Stomach (tissue), 9 donors: ENCODE measurements around the gene PLEKHD1. TPM values are rescaled to one million over a fixed set of nuclear protein-coding genes. Genes with fewer than 3 reads are reported as not detected.

Experiments
- DNase-seq, 2 donors: peaks; one replicate each; pipeline versions ENCODE4 v3.0.0 to v3.0.0-alpha.2; 2013 to 2019
- H3K27ac ChIP-seq, 5 donors: fragments of 200-600 bp in 4 of 5; sonication (generic) in 4 of 5; one replicate each; pipeline ENCODE4 v1.5.1; 2013 to 2019; ENCODE audit warnings: mild to moderate bottlenecking in 1 of 5, moderate library complexity in 1 of 5
- H3K27me3 ChIP-seq, 3 donors: fragments of 200-600 bp; sonication (generic); one replicate each; pipeline ENCODE4 v1.5.1; 2017 to 2019; ENCODE audit warnings: mixed run types in 1 of 3
- H3K36me3 ChIP-seq, 4 donors: fragments of 200-600 bp; sonication (generic); 1 replicate in 3 of 4; 2 replicates in 1 of 4; pipeline ENCODE4 v1.5.1; 2016 to 2019
- H3K4me1 ChIP-seq, 4 donors: fragments of 200-600 bp; sonication (generic); one replicate each; pipeline ENCODE4 v1.5.1; 2016 to 2019
- H3K4me3 ChIP-seq, 4 donors: fragments of 200-600 bp; sonication (generic) in 3 of 4; one replicate each; pipeline ENCODE4 v1.5.1; 2016 to 2019; ENCODE audit warnings: mild to moderate bottlenecking in 1 of 4
- H3K9me3 ChIP-seq, 4 donors: fragments of 200-600 bp; sonication (generic); one replicate each; pipeline ENCODE4 v1.5.1; 2016 to 2019
- CTCF ChIP-seq, 7 experiments: fragments of 450-650 bp in 4 of 7; fragments of 200-600 bp in 3 of 7; sonication (generic) in 3 of 7; IDR thresholded peaks; one replicate each; pipeline ENCODE4 v1.5.1; 2016 to 2019; ENCODE audit warnings: antibody characterized with exemption in 7 of 7, control low read depth in 2 of 7, mild to moderate bottlenecking in 1 of 7
- EP300 ChIP-seq: sonication (generic); formaldehyde crosslinking; IDR thresholded peaks from one replicate; pipeline ENCODE4 v1.6.1; 2017; ENCODE audit warnings: antibody characterized with exemption
- POLR2A ChIP-seq, 4 donors: fragments of 450-650 bp; IDR thresholded peaks; one replicate each; pipeline ENCODE4 v1.6.1; 2016; ENCODE audit warnings: antibody characterized with exemption in 4 of 4, control low read depth in 2 of 4, mild to moderate bottlenecking in 1 of 4, moderate library complexity in 1 of 4
- POLR2AphosphoS5 ChIP-seq, 3 donors: sonication (generic); formaldehyde crosslinking; IDR thresholded peaks; one replicate each; pipeline ENCODE4 v1.6.1; 2016; ENCODE audit warnings: antibody characterized with exemption in 3 of 3
- WGBS, 5 donors: extraction: QIAGEN DNeasy Blood & Tissue Kit in 3 of 5; methylation state at CpG; one replicate each; pipeline versions ENCODE4 v1.1.5 to v1.1.7; 2013 to 2018; 5-methylcytosine and 5-hydroxymethylcytosine counted together
- intact Hi-C: fragments of 100-400 bp; cut with DNase I; formaldehyde crosslinking; loops from one replicate; pipeline ENCODE4 v1.15.1; 2023; ENCODE audit warnings: low total_unique reads
- polyA plus RNA-seq, 3 donors: library from polyadenylated mRNA; stranded (reverse); fragments of 200-250 nt; gene quantifications; one replicate each; pipeline ENCODE4 v1.2.3, GENCODE V29; 2013
- total RNA-seq, 5 donors: library from RNA; depleted of rRNA; stranded (reverse); fragments of >200 nt; gene quantifications; one replicate each; pipeline versions ENCODE4 v1.1.0 to v1.2.3, GENCODE V29; 2014 to 2016
- donor health status: healthy with polysubstance abuse.
- donor health status: Bipolar disorder and iron deficiency.
- donor health status: healthy.

PLEKHD1 gene
- total and polyA plus RNA-seq, 8 donors: 0.08 to 0.55 (median 0.14) TPM; not detected in 4

GRCh38 chr14:69548566-69548965, 64.0 kb downstream of the PLEKHD1 start:
- Histone ChIP-seq H3K36me3 (no peaks in the 10 kb centered on the region), H3K27ac (no peak overlapping the region), H3K4me3 (no peak overlapping the region), H3K9me3 (no peaks in the 10 kb centered on the region), H3K4me1 (peaks cover 0 to 8% (median 3%) of the 10 kb centered on the region in 4 donors), H3K27me3 (peaks cover 0 to 88% (median 24%) of the 10 kb centered on the region in 3 donors)
- 87 to 92% (median 89%) methylated on average over 8 of the region's 8 CpGs for WGBS, 5 donors
- TF ChIP-seq EP300 (no peak), POLR2AphosphoS5 (IDR thresholded peaks at IDR 0.05) (no peak), POLR2A (IDR thresholded peaks at IDR 0.05) (no peak), CTCF (IDR thresholded peaks at IDR 0.05) (no peak)
- intact Hi-C loops: no loop called here
- DNase-seq: no peak

GRCh38 chr14:69551511-69551910, 67.0 kb downstream of the PLEKHD1 start:
- Histone ChIP-seq H3K9me3 (no peaks in the 10 kb centered on the region), H3K27me3 (peaks cover 0 to 66% (median 24%) of the 10 kb centered on the region in 3 donors), H3K36me3 (no peaks in the 10 kb centered on the region), H3K4me3 (no peak overlapping the region), H3K27ac (no peak overlapping the region), H3K4me1 (peaks cover 0 to 12% (median 3%) of the 10 kb centered on the region in 4 donors)
- no peak for DNase-seq
- TF ChIP-seq CTCF (IDR thresholded peaks at IDR 0.05) (no peak), EP300 (no peak), POLR2AphosphoS5 (IDR thresholded peaks at IDR 0.05) (no peak), POLR2A (IDR thresholded peaks at IDR 0.05) (no peak)
- 75 to 84% (median 79%) methylated on average over 2 of the region's 2 CpGs for WGBS, 5 donors
- intact Hi-C loops: no loop called here

- Histone ChIP-seq H3K4me1 (peaks cover 0 to 4% (median 0%) of the 10 kb centered on the region in 4 donors), H3K27me3 (peaks cover 0 to 49% (median 14%) of the 10 kb centered on the region in 3 donors), H3K27ac (no peak overlapping the region), H3K4me3 (no peak overlapping the region), H3K36me3 (no peaks in the 10 kb centered on the region), H3K9me3 (no peaks in the 10 kb centered on the region)
- DNase-seq: peak in 1 of 2 donors; percentile 20
- intact Hi-C loops: no loop called here
- 32 to 62% (median 50%) methylated on average over 1 of the region's 1 CpG for WGBS, 5 donors
- no peak for TF ChIP-seq CTCF (IDR thresholded peaks at IDR 0.05)
- no peak for TF ChIP-seq EP300
- no peak for TF ChIP-seq POLR2AphosphoS5 (IDR thresholded peaks at IDR 0.05)
- no peak for TF ChIP-seq POLR2A (IDR thresholded peaks at IDR 0.05)
Measured at GRCh38 chr14:69553252-69553651, 68.7 kb downstream of the PLEKHD1 start.

- Histone ChIP-seq H3K36me3 (no peaks in the 10 kb centered on the region), H3K9me3 (no peaks in the 10 kb centered on the region), H3K4me1 (peaks cover 0 to 4% (median 0%) of the 10 kb centered on the region in 4 donors), H3K27ac (no peak overlapping the region), H3K27me3 (peaks cover 0 to 48% (median 6%) of the 10 kb centered on the region in 3 donors), H3K4me3 (no peak overlapping the region)
- intact Hi-C loops: no loop called here
- peak in 1 of 2 donors; percentile 68 for DNase-seq
- TF ChIP-seq CTCF (IDR thresholded peaks at IDR 0.05) (no peak), EP300 (no peak), POLR2A (IDR thresholded peaks at IDR 0.05) (no peak), POLR2AphosphoS5 (IDR thresholded peaks at IDR 0.05) (no peak)
- 26 to 39% (median 31%) methylated on average over 4 of the region's 4 CpGs for WGBS, 5 donors
Measured at GRCh38 chr14:69554500-69554899, 70.0 kb downstream of the PLEKHD1 start.
